Suprapubic skin (tissue), 4 donors: Measurements from ENCODE around the gene GULP1. TPM values are rescaled to one million over a fixed set of nuclear protein-coding genes. Genes with fewer than 3 reads are reported as not detected.
A peak's percentile ranks its signal among the peaks of the same experiment; 100 is the strongest.

ENCODE experiments used
- DNase-seq, 2 donors: peaks; one replicate each; pipeline ENCODE4 v3.0.0-alpha.2; 2019; ENCODE audit warnings: low spot score in 2 of 2
- H3K27ac ChIP-seq: fragments of 200-600 bp; sonication (generic); one replicate; pipeline ENCODE4 v1.5.1; 2019
- H3K27me3 ChIP-seq: fragments of 200-600 bp; sonication (generic); one replicate; pipeline ENCODE4 v1.5.1; 2019
- H3K36me3 ChIP-seq: fragments of 200-600 bp; sonication (generic); one replicate; pipeline ENCODE4 v1.5.1; 2019
- H3K4me1 ChIP-seq: fragments of 200-600 bp; sonication (generic); one replicate; pipeline ENCODE4 v1.5.1; 2019
- H3K4me3 ChIP-seq: fragments of 200-600 bp; sonication (generic); one replicate; pipeline ENCODE4 v1.5.1; 2019; ENCODE audit warnings: mild to moderate bottlenecking
- H3K9me3 ChIP-seq: fragments of 200-600 bp; sonication (generic); one replicate; pipeline ENCODE4 v1.5.1; 2019
- CTCF ChIP-seq, 2 donors: fragments of 200-600 bp in 1 of 2; fragments of 450-650 bp in 1 of 2; sonication (generic) in 1 of 2; IDR thresholded peaks; one replicate each; pipeline ENCODE4 v1.5.1; 2016 to 2019; ENCODE audit warnings: antibody characterized with exemption in 2 of 2, mild to moderate bottlenecking in 1 of 2, moderate library complexity in 1 of 2
- EP300 ChIP-seq: sonication (generic); formaldehyde crosslinking; IDR thresholded peaks from one replicate; pipeline ENCODE4 v1.6.1; 2017; ENCODE audit warnings: antibody characterized with exemption
- POLR2A ChIP-seq, 2 donors: fragments of 450-650 bp; IDR thresholded peaks; one replicate each; pipeline ENCODE4 v1.6.1; 2017; ENCODE audit warnings: antibody characterized with exemption in 2 of 2, mild to moderate bottlenecking in 2 of 2, moderate library complexity in 2 of 2
- POLR2AphosphoS5 ChIP-seq, 3 donors: sonication (generic); formaldehyde crosslinking; IDR thresholded peaks; one replicate each; pipeline ENCODE4 v1.6.1; 2017; ENCODE audit warnings: antibody characterized with exemption in 3 of 3
- WGBS: methylation state at CpG from one replicate; pipeline ENCODE4 v1.1.5; 2018; 5-methylcytosine and 5-hydroxymethylcytosine counted together
- total RNA-seq, 4 donors: library from RNA; depleted of rRNA; stranded (reverse); fragments of >200 nt; gene quantifications; one replicate each; pipeline ENCODE4 v1.1.0, GENCODE V29; 2016

Gene GULP1
- total RNA-seq, 4 donors from 2014 or later, result 14.3 to 21.3 (median 17.5) TPM

GRCh38 chr2:188522517-188522916 lies 230.8 kb downstream of the GULP1 start:
- no peak overlapping the region for H3K27ac ChIP-seq
- H3K9me3 ChIP-seq, result no peaks in the 10 kb centered on the region
- H3K27me3 ChIP-seq, result no peaks in the 10 kb centered on the region
- TF ChIP-seq POLR2A (IDR thresholded peaks at IDR 0.05) (no peak), CTCF (IDR thresholded peaks at IDR 0.05) (no peak), EP300 (no peak), POLR2AphosphoS5 (IDR thresholded peaks at IDR 0.05) (no peak)
- H3K36me3 ChIP-seq, result no peaks in the 10 kb centered on the region
- no peaks in the 10 kb centered on the region for H3K4me1 ChIP-seq
- DNase-seq, result no peak
- no peak overlapping the region for H3K4me3 ChIP-seq

GRCh38 chr2:188523919-188524318 lies 232.2 kb downstream of the GULP1 start:
- Histone ChIP-seq H3K36me3 (no peaks in the 10 kb centered on the region), H3K27me3 (no peaks in the 10 kb centered on the region), H3K4me1 (no peaks in the 10 kb centered on the region), H3K27ac (no peak overlapping the region), H3K9me3 (no peaks in the 10 kb centered on the region), H3K4me3 (no peak overlapping the region)
- no peak for TF ChIP-seq EP300
- TF ChIP-seq POLR2A (IDR thresholded peaks at IDR 0.05), result no peak
- 87% methylated on average over 1 of the region's 1 CpG for WGBS
- DNase-seq, result no peak

GRCh38 chr2:188524519-188525113 lies 232.9 kb downstream of the GULP1 start:
- 6% methylated on average over 2 of the region's 2 CpGs for WGBS
- H3K36me3 ChIP-seq, result no peaks in the 10 kb centered on the region

GRCh38 chr2:188526701-188527100 lies 235.0 kb downstream of the GULP1 start:
- H3K36me3 ChIP-seq, result no peaks in the 10 kb centered on the region
- peak overlapping the region; percentile 33 for H3K27ac ChIP-seq
- H3K4me1 ChIP-seq, result no peaks in the 10 kb centered on the region
- no peak overlapping the region for H3K4me3 ChIP-seq
- no peak for DNase-seq
- no peaks in the 10 kb centered on the region for H3K9me3 ChIP-seq
- no peaks in the 10 kb centered on the region for H3K27me3 ChIP-seq
- no peak for TF ChIP-seq EP300
- no peak for TF ChIP-seq CTCF (IDR thresholded peaks at IDR 0.05)
- TF ChIP-seq POLR2AphosphoS5 (IDR thresholded peaks at IDR 0.05), result no peak
- no peak for TF ChIP-seq POLR2A (IDR thresholded peaks at IDR 0.05)

More at GRCh38 chr2:188524519-188525113, 232.9 kb downstream of the GULP1 start:
- no peak overlapping the region for H3K4me3 ChIP-seq
- DNase-seq, result no peak
- TF ChIP-seq CTCF (IDR thresholded peaks at IDR 0.05), result peak; percentile 64 to 66
- no peak for TF ChIP-seq POLR2A (IDR thresholded peaks at IDR 0.05)
- no peaks in the 10 kb centered on the region for H3K27me3 ChIP-seq
- H3K4me1 ChIP-seq, result no peaks in the 10 kb centered on the region
- H3K27ac ChIP-seq, result no peak overlapping the region
- no peaks in the 10 kb centered on the region for H3K9me3 ChIP-seq

GRCh38 chr2:188527141-188527540 lies 235.5 kb downstream of the GULP1 start:
- H3K9me3 ChIP-seq, result no peaks in the 10 kb centered on the region
- WGBS, result 62% methylated on average over 1 of the region's 1 CpG
- H3K27me3 ChIP-seq, result no peaks in the 10 kb centered on the region
- H3K4me3 ChIP-seq, result no peak overlapping the region
- H3K27ac ChIP-seq, result peak overlapping the region; percentile 33
- no peaks in the 10 kb centered on the region for H3K4me1 ChIP-seq
- H3K36me3 ChIP-seq, result no peaks in the 10 kb centered on the region
- no peak for DNase-seq
- no peak for TF ChIP-seq EP300
- TF ChIP-seq CTCF (IDR thresholded peaks at IDR 0.05), result no peak
- no peak for TF ChIP-seq POLR2A (IDR thresholded peaks at IDR 0.05)
- no peak for TF ChIP-seq POLR2AphosphoS5 (IDR thresholded peaks at IDR 0.05)

- WGBS, result 67% methylated on average over 5 of the region's 5 CpGs
- H3K36me3 ChIP-seq, result no peaks in the 10 kb centered on the region
- no peak for TF ChIP-seq POLR2AphosphoS5 (IDR thresholded peaks at IDR 0.05)
- no peak for TF ChIP-seq CTCF (IDR thresholded peaks at IDR 0.05)
- TF ChIP-seq EP300, result no peak
- TF ChIP-seq POLR2A (IDR thresholded peaks at IDR 0.05), result no peak
- peak overlapping the region; percentile 33 for H3K27ac ChIP-seq
- no peaks in the 10 kb centered on the region for H3K9me3 ChIP-seq
- no peaks in the 10 kb centered on the region for H3K4me1 ChIP-seq
- H3K4me3 ChIP-seq, result no peak overlapping the region
- no peaks in the 10 kb centered on the region for H3K27me3 ChIP-seq
- no peak for DNase-seq
Measured at GRCh38 chr2:188527581-188527993, 235.9 kb downstream of the GULP1 start.
